Peyer's patch (tissue), 4 donors: ENCODE measurements around the gene MEIS1. TPM values are rescaled to one million over a fixed set of nuclear protein-coding genes. Genes with fewer than 3 reads are reported as not detected.

Experiments used
- DNase-seq, 3 donors: peaks; one replicate each; pipeline ENCODE4 v3.0.0-alpha.2; 2017 to 2019
- H3K27ac ChIP-seq, 4 donors: fragments of 200-600 bp; sonication (generic); one replicate each; pipeline ENCODE4 v1.5.1; 2016 to 2019
- H3K27me3 ChIP-seq, 2 donors: fragments of 200-600 bp; sonication (generic); one replicate each; pipeline ENCODE4 v1.5.1; 2019
- H3K36me3 ChIP-seq, 3 donors: fragments of 200-600 bp; sonication (generic); one replicate each; pipeline ENCODE4 v1.5.1; 2016 to 2019
- H3K4me1 ChIP-seq, 4 donors: fragments of 200-600 bp; sonication (generic); one replicate each; pipeline ENCODE4 v1.5.1; 2016 to 2019
- H3K4me3 ChIP-seq, 4 donors: fragments of 200-600 bp; sonication (generic); 1 replicate in 3 of 4; 2 replicates in 1 of 4; pipeline ENCODE4 v1.5.1; 2016 to 2019; ENCODE audit warnings: mild to moderate bottlenecking in 1 of 4
- H3K9me3 ChIP-seq, 4 donors: fragments of 200-600 bp; sonication (generic); one replicate each; pipeline ENCODE4 v1.5.1; 2016 to 2019; ENCODE audit warnings: mild to moderate bottlenecking in 1 of 4
- CTCF ChIP-seq, 6 experiments: fragments of 450-650 bp in 4 of 6; fragments of 200-600 bp in 2 of 6; sonication (generic) in 1 of 6; IDR thresholded peaks; one replicate each; pipeline ENCODE4 v1.5.1; 2017 to 2019; ENCODE audit warnings: antibody characterized with exemption in 6 of 6, mild to moderate bottlenecking in 3 of 6, moderate library complexity in 1 of 6
- POLR2A ChIP-seq, 2 donors: fragments of 450-650 bp; IDR thresholded peaks; one replicate each; pipeline ENCODE4 v1.5.1; 2017; ENCODE audit warnings: antibody characterized with exemption in 2 of 2, mild to moderate bottlenecking in 2 of 2, moderate library complexity in 2 of 2
- total RNA-seq, 4 donors: library from RNA; depleted of rRNA; stranded (reverse); fragments of >200 nt; gene quantifications; one replicate each; pipeline ENCODE4 v1.1.0, GENCODE V29; 2016

MEIS1 gene
- total RNA-seq, 4 donors from 2014 or later = 7.2 to 64.4 (median 16.3) TPM

GRCh38 chr2:66423391-66424124, 11.4 kb upstream of the MEIS1 start:
- Histone ChIP-seq H3K4me1 (no peaks in the 10 kb centered on the region), H3K27me3 (no peaks in the 10 kb centered on the region), H3K4me3 (no peak overlapping the region), H3K9me3 (no peaks in the 10 kb centered on the region), H3K36me3 (no peaks in the 10 kb centered on the region), H3K27ac (no peak overlapping the region)
- TF ChIP-seq POLR2A (IDR thresholded peaks at IDR 0.05) (no peak), CTCF (IDR thresholded peaks at IDR 0.05) (peak in 1 of 6 experiments; percentile 16)
- DNase-seq = no peak

GRCh38 chr2:66426244-66427111, 8.4 kb upstream of the MEIS1 start:
- no peaks in the 10 kb centered on the region for H3K36me3 ChIP-seq
- no peak for TF ChIP-seq CTCF (IDR thresholded peaks at IDR 0.05)
- TF ChIP-seq POLR2A (IDR thresholded peaks at IDR 0.05) = no peak
- H3K27me3 ChIP-seq = peaks cover 0 to 4% of the 10 kb centered on the region in 2 donors
- H3K4me1 ChIP-seq = no peaks in the 10 kb centered on the region
- DNase-seq = peak in 1 of 3 donors; percentile 48
- H3K9me3 ChIP-seq = no peaks in the 10 kb centered on the region
- peak overlapping the region; percentile 7 to 43 (median 18) for H3K4me3 ChIP-seq
- H3K27ac ChIP-seq = peak overlapping the region in 1 of 4 donors; percentile 60

GRCh38 chr2:66427300-66427699, 7.6 kb upstream of the MEIS1 start:
- no peak for DNase-seq

GRCh38 chr2:66428986-66429612, 5.8 kb upstream of the MEIS1 start:
- H3K27ac ChIP-seq = no peak overlapping the region
- TF ChIP-seq CTCF (IDR thresholded peaks at IDR 0.05) (peak in 5 of 6 experiments; percentile 59 to 84 (median 80)), POLR2A (IDR thresholded peaks at IDR 0.05) (no peak)
- no peak for DNase-seq
- peaks cover 0 to 4% of the 10 kb centered on the region in 2 donors for H3K27me3 ChIP-seq
- H3K9me3 ChIP-seq = no peaks in the 10 kb centered on the region
- no peak overlapping the region for H3K4me3 ChIP-seq
- H3K4me1 ChIP-seq = peaks cover 0 to 11% (median 0%) of the 10 kb centered on the region in 4 donors
- H3K36me3 ChIP-seq = no peaks in the 10 kb centered on the region

More at GRCh38 chr2:66427300-66427699, 7.6 kb upstream of the MEIS1 start:
- peak overlapping the region in 1 of 4 donors; percentile 60 for H3K27ac ChIP-seq
- TF ChIP-seq POLR2A (IDR thresholded peaks at IDR 0.05) = no peak
- no peak for TF ChIP-seq CTCF (IDR thresholded peaks at IDR 0.05)
- no peak overlapping the region for H3K4me3 ChIP-seq
- no peaks in the 10 kb centered on the region for H3K9me3 ChIP-seq
- peaks cover 0 to 4% of the 10 kb centered on the region in 2 donors for H3K27me3 ChIP-seq
- H3K4me1 ChIP-seq = peaks cover 0 to 3% (median 0%) of the 10 kb centered on the region in 4 donors
- no peaks in the 10 kb centered on the region for H3K36me3 ChIP-seq

- Histone ChIP-seq H3K27ac (no peak overlapping the region), H3K9me3 (no peaks in the 10 kb centered on the region), H3K27me3 (peaks cover 0 to 4% of the 10 kb centered on the region in 2 donors), H3K36me3 (no peaks in the 10 kb centered on the region), H3K4me3 (no peak overlapping the region), H3K4me1 (peaks cover 0 to 11% (median 0%) of the 10 kb centered on the region in 4 donors)
- TF ChIP-seq CTCF (IDR thresholded peaks at IDR 0.05) (no peak), POLR2A (IDR thresholded peaks at IDR 0.05) (no peak)
- no peak for DNase-seq
These were observed 5.0 kb upstream of the MEIS1 start for GRCh38 chr2:66429693-66430504.
